Fibroblast of skin of back (primary cell): Measurements from ENCODE around the gene HMGN1. TPM values are rescaled to one million over a fixed set of nuclear protein-coding genes. Genes with fewer than 3 reads are reported as not detected.
"Not testable (repeated sequence)": the region's sequence is repeated elsewhere in the genome, so short reads cannot be mapped to it uniquely, and the experiment has no call there.

Experiments used
- DNase-seq: peaks from one replicate; pipeline ENCODE4 v3.0.0-alpha.2; 2013
- polyA plus RNA-seq, 2 experiments: library from polyadenylated mRNA; unstranded; fragments of 120-200 nt; gene quantifications; one replicate each; pipeline ENCODE4 v1.2.1, GENCODE V29; 2013; ENCODE audit not compliant: insufficient read length in 2 of 2

HMGN1 gene, protein sequence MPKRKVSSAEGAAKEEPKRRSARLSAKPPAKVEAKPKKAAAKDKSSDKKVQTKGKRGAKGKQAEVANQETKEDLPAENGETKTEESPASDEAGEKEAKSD
- 322 TPM for polyA plus RNA-seq (2013, experiment 1 of 2; ENCODE audit: insufficient read length)
- 250 TPM for polyA plus RNA-seq (2013, experiment 2 of 2; ENCODE audit: insufficient read length)

DNA sequence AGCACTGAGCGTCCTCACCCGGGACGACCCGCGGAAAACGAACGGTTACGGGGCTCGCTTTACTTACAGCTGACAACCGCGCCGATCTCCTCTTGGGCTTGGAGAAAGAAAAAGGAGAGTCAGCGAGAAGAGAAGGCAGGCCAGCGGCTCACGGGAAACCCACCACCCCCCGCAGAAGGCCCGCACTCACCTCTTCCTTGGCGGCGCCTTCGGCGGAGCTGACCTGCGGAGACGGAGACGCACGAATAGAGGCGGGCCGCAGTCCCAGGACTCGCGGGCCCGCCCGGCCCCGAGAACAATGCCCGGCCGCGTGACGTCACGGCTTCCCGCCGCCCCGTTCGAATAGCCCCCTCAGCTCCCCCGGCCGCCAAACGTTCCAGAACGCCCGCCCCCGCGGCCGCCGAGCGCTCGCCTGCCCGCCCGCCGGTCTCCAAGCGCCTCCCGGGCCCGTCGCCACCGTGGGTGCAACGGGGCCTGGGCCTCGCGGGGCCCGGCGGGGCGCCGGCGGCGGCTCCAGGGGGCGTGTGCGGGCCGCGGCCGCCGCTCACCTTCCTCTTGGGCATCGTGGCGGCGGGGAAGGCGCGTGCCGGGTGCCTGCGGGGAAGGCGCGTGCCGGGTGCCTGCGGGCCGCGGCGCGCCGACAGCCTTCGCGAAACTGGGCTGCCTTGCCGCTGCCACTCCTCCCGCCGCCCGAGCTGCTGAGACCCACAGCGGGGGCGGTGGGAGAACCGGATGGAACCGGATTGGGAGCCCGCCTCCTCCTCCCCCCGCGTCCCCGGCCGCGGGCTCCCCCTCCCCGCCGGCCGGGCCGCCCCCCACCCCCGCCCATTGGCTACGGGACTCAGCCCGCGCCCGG lies at the start of gene HMGN1:
TSS of gene HMGN1 (minus strand) at position 734 of the 856 bp plus-strand sequence. CDS start at position 563, 171 bp downstream.
- DNase-seq: peak; percentile 91

DNA sequence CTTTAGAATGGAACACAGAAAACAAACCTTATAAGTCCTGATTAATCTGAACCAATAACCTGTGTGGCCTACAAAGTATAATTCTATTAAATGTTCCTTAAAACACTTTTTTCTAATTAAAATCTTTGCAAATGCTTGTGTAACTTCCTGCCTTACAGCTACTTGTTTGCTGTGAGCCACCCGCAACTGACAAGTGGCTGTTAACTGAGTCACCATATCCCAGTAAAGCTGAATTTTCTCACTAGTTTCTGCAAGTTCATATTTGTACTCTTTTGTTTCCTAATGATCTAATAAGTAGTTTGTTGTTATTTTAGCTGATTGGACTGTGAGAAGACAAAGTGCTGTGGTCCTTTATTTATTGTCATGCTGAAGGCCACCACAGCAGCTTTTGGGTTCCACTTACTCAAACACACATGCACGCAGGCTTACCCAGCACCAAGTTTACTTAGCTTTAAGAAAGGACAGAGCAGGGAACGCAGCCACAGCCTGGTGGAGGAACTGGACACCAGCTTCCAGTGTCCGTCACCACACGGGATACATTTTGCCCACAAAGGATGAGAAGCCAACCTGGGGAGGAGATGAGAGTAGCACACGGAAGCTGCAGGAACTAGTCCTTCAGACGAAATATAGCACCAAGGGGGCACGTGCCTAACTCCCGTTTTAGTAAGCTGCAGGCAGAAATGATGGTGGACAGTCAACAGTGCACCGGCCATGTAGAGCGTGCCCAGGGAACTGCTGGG lies 48.9 kb upstream of the HMGN1 start:
- DNase-seq: no peak

DNA sequence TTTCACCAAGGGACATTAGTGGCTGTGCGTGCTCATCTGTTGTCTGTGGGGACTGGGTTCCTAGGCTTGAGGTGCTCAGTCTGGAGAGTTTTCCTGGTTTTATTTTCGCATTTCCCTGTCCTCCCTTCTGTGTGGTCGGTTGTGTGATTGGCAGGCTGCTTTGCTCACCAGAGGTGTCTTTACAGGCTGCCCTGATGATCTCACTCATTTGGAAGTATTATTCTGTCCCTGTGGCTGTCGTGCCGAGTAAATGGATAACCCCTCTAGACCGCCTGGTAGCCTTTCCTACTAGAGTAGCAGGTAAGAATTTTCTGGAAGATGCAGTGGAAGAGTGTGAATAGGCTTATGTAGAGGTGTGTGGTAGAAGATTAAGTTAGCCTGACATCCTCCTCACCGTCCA lies 44.1 kb upstream of the HMGN1 start:
- no peak for DNase-seq

DNA sequence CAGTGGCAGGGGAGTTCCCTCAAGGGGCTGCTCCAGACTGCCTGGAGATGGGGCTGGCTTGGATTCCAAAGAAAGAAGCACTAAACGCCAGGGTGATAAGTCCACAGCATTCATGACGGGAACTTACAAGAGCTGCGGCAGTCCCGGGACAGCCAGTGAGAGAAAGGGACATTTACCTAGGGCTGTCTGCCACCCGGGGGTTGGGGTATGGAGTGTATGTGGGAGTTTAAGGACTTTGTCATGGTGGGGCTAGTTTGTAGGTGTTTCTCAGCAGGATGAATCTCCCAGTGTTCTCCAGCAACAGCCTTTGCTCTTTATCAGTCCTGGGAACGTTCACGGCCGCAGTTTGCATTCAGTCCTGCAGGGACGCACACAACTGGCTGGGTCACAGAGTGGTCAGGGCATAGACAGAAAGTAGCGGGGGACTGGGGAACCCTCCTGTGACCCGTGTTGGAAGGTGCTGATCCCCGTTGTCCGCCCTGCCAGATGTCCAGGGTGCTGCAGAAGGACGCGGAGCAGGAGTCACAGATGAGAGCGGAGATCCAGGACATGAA lies 41.4 kb upstream of the HMGN1 start:
- no peak for DNase-seq

DNA sequence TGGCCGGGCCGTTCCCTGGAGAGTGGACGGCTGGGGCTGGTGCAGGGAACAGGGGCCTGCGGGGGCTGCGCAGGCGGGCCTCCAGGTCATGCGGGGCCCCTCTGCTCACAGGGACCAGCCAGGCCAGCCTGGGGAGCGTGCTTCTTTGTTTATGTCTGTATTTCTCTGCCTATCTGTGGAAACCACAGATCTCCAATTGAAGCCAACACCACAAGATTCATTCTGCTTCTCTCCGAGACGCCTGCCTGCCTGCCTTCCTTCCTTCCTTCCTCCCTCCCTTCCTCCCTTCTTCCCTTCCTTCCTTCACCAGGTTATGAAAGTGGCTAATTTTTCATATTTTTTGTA lies 39.9 kb upstream of the HMGN1 start:
- no peak for DNase-seq

DNA sequence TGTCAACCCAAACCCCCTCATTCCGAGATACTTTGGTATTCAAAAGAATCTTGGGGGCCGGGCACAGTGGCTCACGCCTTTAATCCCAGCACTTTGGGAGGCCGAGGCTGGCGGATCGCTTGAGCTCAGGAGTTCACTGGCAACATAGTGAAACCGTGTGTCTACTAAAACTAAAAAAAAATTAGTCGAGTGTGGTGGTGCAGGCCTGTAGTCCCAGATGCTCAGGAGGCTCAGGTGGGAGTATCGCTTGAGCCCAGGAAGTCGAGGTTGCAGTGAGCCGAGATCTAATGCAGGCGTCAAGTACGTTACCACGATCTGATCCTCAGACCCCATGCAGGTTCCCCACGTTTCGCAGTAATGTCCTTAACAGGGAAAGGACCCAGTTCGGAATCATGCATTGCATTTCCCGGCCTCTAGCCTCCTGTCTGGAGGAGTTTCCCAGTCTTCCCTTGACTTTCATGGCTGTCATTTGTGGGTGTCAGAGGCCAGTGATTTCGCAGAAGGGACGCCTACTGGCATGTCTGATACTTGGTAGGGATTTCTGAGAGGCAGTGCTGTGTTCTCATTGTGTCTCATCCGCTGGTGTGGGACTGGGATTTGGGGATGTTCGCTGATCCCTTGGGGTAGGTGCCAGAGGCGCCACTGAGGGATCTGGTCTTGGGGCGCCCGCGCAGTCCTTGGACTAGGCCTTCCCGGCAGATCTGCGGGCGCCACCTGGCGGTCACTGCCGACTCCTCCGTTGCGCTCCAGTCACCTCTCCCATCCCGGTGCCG lies 39.3 kb upstream of the HMGN1 start:
- DNase-seq: peak; percentile 73

DNA sequence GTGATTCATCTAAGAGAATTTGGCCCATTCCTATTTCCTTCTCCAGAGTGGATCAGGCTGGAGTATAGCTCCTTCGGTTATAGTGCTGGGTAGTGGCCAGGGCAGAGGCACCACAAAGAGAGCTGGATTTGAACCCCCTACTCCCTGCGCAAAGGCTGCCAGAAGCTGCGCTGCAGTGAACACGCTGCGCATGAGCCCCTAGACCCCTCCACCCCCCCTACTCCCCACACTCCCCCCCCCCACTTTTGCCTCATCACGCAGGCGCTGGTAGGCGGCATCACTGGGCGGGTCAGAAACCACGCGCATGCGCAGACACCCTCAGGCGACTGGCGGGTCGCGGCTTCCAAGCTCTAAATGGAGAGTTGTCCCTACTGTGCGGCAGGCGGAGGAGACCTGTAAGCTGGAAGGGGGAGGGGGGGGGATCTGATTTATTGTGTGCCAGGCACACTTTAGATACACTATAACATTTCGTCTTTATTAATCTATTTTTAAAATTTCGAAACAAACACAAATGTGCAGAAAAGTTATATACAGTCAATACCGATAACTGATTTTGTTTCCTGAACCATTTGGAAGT lies 38.7 kb upstream of the HMGN1 start:
- DNase-seq: peak; percentile 83

DNA sequence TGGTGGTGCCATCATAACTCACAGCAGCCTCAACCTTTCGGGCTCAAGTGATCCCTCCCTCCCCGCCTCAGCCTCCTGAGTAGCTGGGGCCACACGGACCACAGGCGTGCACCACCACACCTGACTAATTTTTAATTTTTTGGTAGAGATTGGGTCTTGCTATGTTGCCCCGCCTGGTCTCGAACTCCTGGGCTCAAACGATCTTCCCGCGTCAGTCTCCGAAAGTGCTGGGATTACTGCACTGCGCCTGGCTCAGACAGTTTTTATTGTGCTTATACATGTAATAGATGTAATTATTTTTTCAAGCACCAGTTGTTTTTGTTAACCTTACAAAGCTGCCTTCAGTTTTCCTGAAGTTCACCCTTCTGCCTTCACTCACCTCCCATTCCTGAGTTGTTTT lies 38.0 kb upstream of the HMGN1 start:
- DNase-seq: no peak

DNA sequence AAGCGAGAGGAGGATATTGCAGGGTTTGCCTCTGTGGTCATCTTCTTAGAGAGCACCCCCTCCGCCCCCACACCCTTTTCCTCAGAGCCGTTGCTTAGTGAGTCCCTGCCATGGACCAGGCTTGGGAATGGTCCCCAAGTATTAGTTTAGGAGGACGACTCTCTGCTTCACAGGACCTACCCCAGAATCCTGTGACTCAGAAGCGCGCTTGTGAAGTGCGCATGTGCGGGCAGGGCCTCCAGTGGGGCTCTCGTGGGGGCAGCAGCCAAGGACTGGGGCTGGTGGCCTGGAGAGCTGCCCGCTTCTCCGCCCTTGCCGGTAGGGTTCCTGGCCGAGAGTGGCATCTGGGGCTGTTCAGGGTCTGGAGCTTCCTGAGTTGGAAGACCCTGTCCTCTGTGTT lies 37.3 kb upstream of the HMGN1 start:
- DNase-seq: peak; percentile 34

DNA sequence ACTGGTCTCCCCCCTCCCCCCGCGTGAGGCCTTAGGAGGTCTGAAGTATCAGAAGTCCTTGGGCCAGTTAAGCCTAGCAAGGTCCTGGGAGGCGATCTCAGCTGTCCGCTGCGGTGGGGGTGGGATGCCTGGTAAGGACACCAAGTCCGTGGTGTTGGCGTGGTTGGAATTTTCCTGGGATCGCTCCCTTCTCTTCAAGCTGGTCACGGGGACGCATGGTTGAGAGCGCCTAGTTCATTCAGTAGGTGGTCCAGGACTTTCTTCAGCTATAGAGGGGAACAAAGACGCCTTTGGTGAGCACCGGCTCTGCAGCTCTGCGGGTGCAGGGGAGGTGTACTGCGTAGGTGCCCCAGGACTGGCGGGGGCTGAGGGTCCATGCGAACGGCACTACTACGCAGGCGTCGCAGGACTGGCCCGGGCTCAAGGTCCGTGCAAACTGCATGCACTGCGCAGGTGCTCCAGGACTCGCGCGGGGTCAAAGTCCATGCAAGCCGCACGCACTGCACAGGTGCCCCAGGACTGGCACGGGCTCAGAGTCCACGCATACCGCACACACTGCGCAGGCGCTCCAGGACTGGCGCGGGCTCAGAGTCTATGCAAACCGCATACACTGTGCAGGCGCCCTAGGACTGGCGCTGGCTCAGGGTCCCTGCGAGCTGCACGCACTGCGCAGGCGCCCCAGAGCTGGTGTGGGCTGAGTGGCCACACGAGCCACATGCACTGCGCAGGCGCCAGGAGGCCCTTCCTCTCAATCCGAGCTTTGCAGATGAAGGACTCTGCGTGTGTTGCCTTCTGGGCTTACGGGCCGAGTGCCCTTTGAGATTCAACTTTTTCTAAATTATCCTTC lies 36.6 kb upstream of the HMGN1 start:
- peak; percentile 77 for DNase-seq

DNA sequence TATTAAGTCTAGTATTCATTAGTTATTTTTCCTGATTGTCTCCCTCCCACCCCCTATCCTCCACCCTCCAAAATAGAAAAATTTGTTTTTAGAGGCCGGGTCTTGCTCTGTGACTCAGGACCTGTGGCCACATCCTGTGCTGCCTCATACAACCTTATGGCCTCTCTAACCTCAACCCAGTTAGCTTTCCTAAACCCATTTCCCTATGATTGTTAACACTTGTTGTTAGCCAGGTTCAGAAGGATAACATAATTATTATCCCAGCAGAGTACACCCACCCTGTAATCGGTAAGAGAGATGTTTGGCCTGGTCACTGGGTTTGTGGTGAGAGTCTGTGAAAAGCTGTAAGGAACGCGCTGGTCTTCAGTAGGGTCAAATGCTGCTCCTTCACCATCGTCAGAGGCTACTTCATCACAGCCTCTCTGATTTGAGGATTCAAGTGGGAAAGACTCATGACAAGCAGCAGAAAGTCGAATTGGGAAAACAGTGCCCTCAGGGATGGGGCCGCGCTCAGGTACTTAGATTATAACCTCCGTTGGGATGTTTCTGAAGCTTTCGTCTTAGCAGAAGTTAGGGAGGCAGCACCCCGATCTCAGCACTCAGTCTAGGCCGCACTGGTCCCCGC lies 35.9 kb upstream of the HMGN1 start:
- DNase-seq: no peak

DNA sequence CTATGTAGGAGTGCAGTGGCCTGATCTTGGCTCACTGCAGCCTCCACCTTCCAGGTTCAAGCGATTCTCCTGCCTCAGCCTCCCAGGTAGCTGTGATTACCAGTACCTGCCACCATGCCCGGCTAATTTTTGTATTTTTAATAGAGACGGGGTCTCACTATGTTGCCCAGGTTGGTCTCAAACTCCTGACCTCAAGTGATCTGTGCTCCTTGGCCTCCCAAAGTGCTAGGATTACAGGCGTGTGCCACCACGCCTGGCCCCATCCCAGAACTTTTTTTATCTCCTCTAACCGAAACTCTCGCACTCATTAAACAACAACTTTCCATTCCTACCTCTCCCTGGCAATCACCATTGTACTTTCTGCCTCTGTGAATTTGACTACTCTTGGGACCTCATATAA lies 33.2 kb upstream of the HMGN1 start:
- not testable (repeated sequence) for DNase-seq

DNA sequence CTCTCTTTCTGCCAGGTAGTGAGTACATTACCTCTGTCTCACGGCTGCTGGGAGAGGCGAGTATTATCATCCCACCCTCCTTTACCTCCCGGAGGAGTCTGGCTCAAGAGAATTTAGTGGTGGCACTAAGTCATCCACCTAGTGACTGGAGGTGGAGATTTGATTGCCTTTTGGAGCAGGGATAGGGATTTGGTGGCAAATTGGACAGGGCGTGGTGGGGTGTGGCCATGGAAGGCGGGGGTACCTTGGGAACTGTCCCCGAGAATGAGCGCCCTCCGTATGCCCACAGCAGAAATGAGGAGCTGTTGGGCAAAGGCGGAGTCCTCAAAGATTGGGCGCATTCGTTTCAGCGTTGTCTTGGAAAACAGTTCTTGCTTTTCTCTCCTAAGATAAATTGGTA lies 32.1 kb upstream of the HMGN1 start:
- no peak for DNase-seq

DNA sequence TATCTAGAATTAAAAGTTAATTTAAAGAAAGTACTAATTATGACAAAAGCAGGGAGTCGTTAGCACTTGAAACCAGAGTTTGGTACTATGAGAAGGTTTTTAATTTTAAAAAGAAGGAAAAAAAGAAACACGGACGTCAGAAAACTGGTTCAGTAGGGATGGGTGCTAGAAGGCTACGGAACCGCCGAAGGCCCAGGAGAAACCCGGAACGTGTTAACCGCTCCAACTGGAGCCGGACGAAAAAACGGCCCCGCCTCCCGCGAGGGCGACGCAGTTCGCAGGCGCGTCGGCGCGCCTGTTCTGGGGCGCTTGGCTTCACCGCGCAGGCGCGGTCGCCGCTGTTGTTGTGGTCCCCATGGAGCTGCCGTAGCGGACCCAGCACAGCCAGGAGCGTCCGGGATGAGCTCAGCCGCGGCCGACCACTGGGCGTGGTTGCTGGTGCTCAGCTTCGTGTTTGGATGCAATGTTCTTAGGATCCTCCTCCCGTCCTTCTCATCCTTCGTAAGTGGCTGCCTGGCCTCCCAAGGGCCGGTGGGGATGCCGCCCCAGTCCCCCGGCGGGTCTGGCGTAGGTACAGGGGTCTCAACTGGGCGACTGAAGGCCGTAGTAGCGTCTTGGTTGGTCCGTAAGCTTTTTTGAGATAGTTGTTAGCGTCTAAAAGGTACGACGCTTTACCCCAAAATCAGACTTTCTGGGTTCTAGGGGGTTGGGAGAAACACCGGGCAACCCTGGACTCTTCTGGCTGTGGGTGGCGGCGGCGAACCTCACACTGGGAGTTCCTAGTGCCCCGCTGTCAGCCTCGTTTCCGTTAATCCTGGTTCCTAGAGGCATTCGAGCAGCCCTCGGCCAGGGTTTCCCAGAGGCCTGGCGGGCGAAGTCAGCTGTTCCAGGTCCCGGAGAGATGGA lies 31.4 kb upstream of the HMGN1 start:
- DNase-seq: peak; percentile 96

DNA sequence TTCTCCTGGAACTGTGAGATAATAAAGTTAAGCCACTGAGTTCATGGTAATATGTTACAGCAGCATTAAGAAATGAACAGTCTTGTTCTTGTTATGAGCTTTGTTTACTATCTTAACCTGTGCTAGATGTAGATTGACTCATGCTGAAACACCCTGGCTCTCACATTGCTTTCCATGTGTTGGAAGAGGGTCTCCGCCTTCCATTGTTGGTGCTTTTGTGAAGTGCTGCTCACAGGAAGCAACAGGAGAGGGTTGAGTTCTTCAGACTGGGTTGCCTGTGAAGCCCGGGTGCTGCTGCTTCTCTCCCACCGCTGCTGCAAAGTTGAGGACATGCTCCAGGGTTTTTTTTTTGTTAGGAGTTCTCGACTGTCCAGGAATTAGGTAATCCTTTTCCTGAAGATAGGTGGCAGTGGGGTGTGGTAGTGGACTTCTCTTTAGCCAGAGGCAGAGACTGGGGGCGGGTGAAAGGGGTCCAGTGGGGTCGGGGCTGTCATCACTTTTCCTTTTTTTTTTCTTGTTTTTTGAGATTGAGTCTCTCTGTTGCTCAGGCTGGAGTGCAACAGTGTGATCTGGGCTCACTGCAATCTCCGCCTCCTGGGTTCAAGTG lies 28.7 kb upstream of the HMGN1 start:
- DNase-seq: no peak

DNA sequence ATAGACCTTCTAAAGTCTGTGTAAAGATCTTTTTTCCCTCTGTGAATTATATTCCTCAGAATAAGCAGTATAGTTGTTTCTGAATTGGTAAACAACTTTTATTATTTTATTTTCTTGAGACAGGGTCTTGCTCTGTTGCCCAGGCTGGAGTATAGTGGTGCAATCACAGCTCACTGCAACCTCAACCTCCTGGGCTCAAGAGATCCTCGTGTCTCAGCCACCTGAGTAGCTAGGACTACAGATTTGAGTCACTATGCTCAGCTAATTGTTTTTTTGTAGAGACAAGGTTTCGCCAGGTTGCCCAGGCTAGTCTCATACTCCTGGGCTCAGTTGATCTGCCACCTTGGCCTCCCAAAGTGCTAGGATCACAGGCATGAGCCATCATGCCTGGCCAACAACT lies 26.6 kb upstream of the HMGN1 start:
- DNase-seq: no peak

DNA sequence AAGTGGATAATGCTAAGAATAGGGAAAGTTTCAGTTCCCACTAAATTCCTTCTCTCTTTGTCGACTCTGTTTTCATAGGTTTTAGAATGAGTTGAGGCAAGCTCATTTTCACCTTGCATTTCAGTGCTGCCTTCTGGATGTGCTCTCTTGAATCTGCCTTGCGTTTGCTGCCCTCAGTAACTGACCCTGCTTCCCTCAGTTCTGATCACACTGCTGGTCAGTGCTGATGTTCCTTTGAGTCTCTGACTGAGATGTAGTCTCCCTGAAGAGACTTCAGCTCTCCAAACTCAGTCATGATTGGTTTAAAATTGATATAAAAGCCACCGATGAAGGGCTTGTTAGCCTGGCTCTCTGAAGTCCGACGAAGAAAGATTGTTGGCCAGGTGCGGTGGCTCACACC lies 25.2 kb upstream of the HMGN1 start:
- DNase-seq: no peak

DNA sequence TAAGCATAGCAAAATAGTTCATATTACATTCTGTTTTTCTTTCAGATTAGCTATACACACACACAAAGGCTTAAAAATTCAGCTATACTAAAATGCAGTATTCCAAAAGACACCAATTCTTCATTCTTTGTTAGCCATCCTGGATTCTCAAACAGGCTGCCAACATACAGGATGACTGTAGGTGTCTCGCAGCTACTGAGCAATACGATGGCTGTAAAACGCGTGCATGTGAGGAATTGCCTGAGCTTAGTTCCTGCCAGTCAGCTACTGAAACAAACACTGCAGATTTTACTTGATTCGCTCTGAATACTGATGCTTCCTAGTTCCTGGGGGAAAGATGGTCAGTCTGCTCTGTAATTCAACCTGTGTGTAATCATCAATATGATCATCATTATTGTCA lies 24.7 kb upstream of the HMGN1 start:
- DNase-seq: no peak

DNA sequence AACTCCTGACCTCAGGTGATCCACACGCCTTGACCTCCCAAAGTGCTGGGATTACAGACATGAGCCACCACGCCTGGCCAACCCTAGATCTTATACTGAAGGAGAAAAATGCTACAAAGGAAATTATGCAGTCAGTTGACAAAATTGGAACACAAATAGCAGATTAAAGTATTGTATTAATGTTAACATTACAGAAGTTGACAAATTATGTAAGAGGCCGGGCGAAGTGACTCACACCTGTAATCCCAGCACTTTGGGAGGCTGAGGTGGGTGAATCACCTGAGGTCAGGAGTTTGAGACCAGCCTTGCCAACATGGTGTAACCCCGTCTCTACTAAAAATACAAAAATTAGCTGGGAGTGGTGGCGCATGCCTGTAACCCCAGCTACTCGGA lies 21.0 kb upstream of the HMGN1 start:
- DNase-seq: not testable (repeated sequence)
